Right cardiac atrium (tissue), 5 donors: ENCODE results near the gene FHOD1. TPM values are rescaled to one million over a fixed set of nuclear protein-coding genes. Genes with fewer than 3 reads are reported as not detected.

Experiments
- ATAC-seq, 2 donors: fragments of 200-7000 bp; cut with Tn5 transposase; one replicate each; pipeline versions ENCODE4 v1.8.0 to v1.9.1; 2020; ENCODE audit warnings: moderate library complexity in 2 of 2, mild to moderate bottlenecking in 1 of 2
- DNase-seq, 3 donors: peaks; one replicate each; pipeline ENCODE4 v3.0.0-alpha.2; 2020
- H3K27ac ChIP-seq: one replicate; pipeline ENCODE4 v1.5.1; 2013; ENCODE audit warnings: mild to moderate bottlenecking, low read length, control low read depth, moderate library complexity
- H3K27me3 ChIP-seq: one replicate; pipeline ENCODE4 v1.6.1; 2013; ENCODE audit not compliant: control insufficient read depth, insufficient read depth
- H3K4me1 ChIP-seq: one replicate; pipeline ENCODE4 v1.6.1; 2013; ENCODE audit warnings: low read length; ENCODE audit not compliant: control insufficient read depth, insufficient read depth
- H3K4me3 ChIP-seq: one replicate; pipeline ENCODE4 v1.5.1; 2013; ENCODE audit warnings: low read length, control low read depth
- H3K9me3 ChIP-seq: one replicate; pipeline ENCODE4 v1.6.1; 2013; ENCODE audit warnings: low read length; ENCODE audit not compliant: control insufficient read depth
- WGBS: extraction: QIAGEN DNeasy Blood & Tissue Kit; methylation state at CpG from one replicate; pipeline ENCODE4 v1.1.7; 2013; 5-methylcytosine and 5-hydroxymethylcytosine counted together
- intact Hi-C, 4 donors: fragments of 100-400 bp; cut with DNase I; formaldehyde crosslinking; loops; one replicate each; pipeline versions ENCODE4 v1.11.0 to v1.14.0; 2022 to 2023
- microRNA-seq, 2 donors: library from miRNA; unstranded; fragments of <30 nt; microRNA quantifications; one replicate each; pipeline ENCODE4 v1.2.0, GENCODE V29; 2020 to 2021
- polyA plus RNA-seq: library from polyadenylated mRNA; stranded (reverse); fragments of 200-250 nt; gene quantifications from one replicate; pipeline ENCODE4 v1.2.3, GENCODE V29; 2013
- total RNA-seq, 4 donors: library from RNA; stranded (reverse); fragmentation: NEBNext Ultra II Directional; extraction: Animal tissue kit (Norgen Biotek cat#: 25700); gene quantifications; one replicate each; pipeline ENCODE4 v1.2.1, GENCODE V29; 2021
- donor health status: healthy with polysubstance abuse.
- donor health status: DM: no; HTN: yes; CAD: no.
- donor health status: DM: no; HTN: no; CAD: no.
- donor health status: DM: no; HTN: yes; CAD: no; lungs with severe emphysema.
- donor health status: DM: yes; HTN: yes; CAD: no.

FHOD1 gene
- total and polyA plus RNA-seq, 5 donors, result 16.9 to 32.1 (median 20.5) TPM

DNA sequence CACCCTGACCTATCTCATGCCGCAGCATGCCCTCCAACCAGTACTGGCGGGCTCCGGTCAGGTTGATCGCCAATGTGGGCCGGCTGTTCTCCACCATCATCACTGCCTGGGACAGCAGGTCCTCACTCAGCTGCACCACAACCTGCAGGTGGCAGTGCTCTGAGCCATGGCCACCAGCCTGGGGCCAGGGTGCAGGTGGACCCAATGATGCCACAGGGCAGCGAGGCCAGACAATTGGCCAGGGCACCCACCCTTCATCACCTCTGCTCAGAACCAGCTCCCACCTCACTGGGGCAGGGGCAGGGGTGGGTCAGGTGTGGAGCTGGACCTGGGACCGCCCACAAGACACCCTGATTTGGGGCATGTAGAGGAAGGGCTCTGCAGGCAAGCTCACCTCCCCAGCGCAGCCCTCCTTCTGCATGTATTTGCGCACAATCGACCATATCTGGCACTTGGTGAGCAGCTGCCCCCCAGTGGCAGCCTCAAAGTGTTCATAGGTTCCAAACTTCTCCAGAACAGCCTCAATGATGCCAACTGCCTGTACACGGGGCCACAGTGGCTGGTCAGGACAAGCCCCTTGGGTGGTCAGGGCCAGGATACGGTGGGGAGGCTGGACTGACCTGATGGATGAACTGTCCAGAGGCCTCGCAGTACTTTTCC lies 67.7 kb downstream of the FHOD1 start:
- intact Hi-C loops, result no loop called here
- Histone ChIP-seq H3K9me3 (no peaks in the 10 kb centered on the region), H3K27me3 (no peaks in the 10 kb centered on the region), H3K4me1 (peaks cover under 1% of the 10 kb centered on the region), H3K27ac (no peak overlapping the region), H3K4me3 (no peak overlapping the region)
- WGBS, result 93% methylated on average over 13 of the region's 13 CpGs
- ATAC-seq (no peak), DNase-seq (peak in 2 of 3 donors; percentile 45 to 56)

Small RNA genes lying within 50 kb of the gene (microRNA-seq; reads per million reads assigned to microRNA genes)
- gene MIR328, result 64.8 to 212 reads per million in 2 donors

Other genes starting within 250 kb of the FHOD1 start
- gene CBFB, start 218.3 kb downstream of the FHOD1 start, total RNA-seq, result 10 to 100 TPM; 23.7 to 39.3 (median 29.6) TPM
- 15.7 TPM for gene CBFB, start 218.3 kb downstream of the FHOD1 start, polyA plus RNA-seq
- gene PHAF1, start 137.5 kb downstream of the FHOD1 start, total RNA-seq, result 10 to 100 TPM; 11.4 to 11.8 (median 11.6) TPM
- gene PHAF1, start 137.5 kb downstream of the FHOD1 start, polyA plus RNA-seq, result 7.1 TPM
- 10 to 100 TPM; 17.0 to 19.8 (median 18.7) TPM for gene B3GNT9, start 96.5 kb downstream of the FHOD1 start, total RNA-seq
- gene B3GNT9, start 96.5 kb downstream of the FHOD1 start, polyA plus RNA-seq, result 11.7 TPM
- 10 to 100 TPM in 2 of 4 donors, 1 to 10 TPM in 2; 9.0 to 11.1 (median 9.8) TPM for gene TRADD, start 87.6 kb downstream of the FHOD1 start, total RNA-seq
- gene TRADD, start 87.6 kb downstream of the FHOD1 start, polyA plus RNA-seq, result 8.7 TPM
- gene FBXL8, start 87.5 kb downstream of the FHOD1 start, total RNA-seq, result 10 to 100 TPM in 2 of 4 donors, 1 to 10 TPM in 2; 7.7 to 13.9 (median 9.9) TPM
- 9.8 TPM for gene FBXL8, start 87.5 kb downstream of the FHOD1 start, polyA plus RNA-seq
- 10 to 100 TPM; 29.7 to 92.2 (median 60.3) TPM for gene HSF4, start 82.7 kb downstream of the FHOD1 start, total RNA-seq
- gene HSF4, start 82.7 kb downstream of the FHOD1 start, polyA plus RNA-seq, result 36.6 TPM
- 100 to 1,000 TPM in 3 of 4 donors, 10 to 100 TPM in 1; 67.5 to 125 (median 107) TPM for gene NOL3, start 76.9 kb downstream of the FHOD1 start, total RNA-seq
- gene NOL3, start 76.9 kb downstream of the FHOD1 start, polyA plus RNA-seq, result 133 TPM
- gene MATCAP1, start 63.5 kb downstream of the FHOD1 start, total RNA-seq, result 10 to 100 TPM; 16.2 to 22.9 (median 17.2) TPM
- gene MATCAP1, start 63.5 kb downstream of the FHOD1 start, polyA plus RNA-seq, result 14.8 TPM
- gene EXOC3L1, start 57.3 kb downstream of the FHOD1 start, total RNA-seq, result 1 to 10 TPM; 1.3 to 3.0 (median 2.2) TPM
- 3.2 TPM for gene EXOC3L1, start 57.3 kb downstream of the FHOD1 start, polyA plus RNA-seq
- gene E2F4, start 55.3 kb downstream of the FHOD1 start, total RNA-seq, result 10 to 100 TPM; 36.4 to 42.5 (median 40.5) TPM
- 33.9 TPM for gene E2F4, start 55.3 kb downstream of the FHOD1 start, polyA plus RNA-seq
- gene ELMO3, start 48.4 kb downstream of the FHOD1 start, total RNA-seq, result under 1 TPM; 0.51 to 0.85 (median 0.76) TPM
- 0.72 TPM for gene ELMO3, start 48.4 kb downstream of the FHOD1 start, polyA plus RNA-seq
- 10 to 100 TPM; 15.4 to 26.2 (median 17.0) TPM for gene TMEM208, start 20.4 kb downstream of the FHOD1 start, total RNA-seq
- gene TMEM208, start 20.4 kb downstream of the FHOD1 start, polyA plus RNA-seq, result 43.5 TPM
- 1 to 10 TPM; 2.2 to 2.9 (median 2.5) TPM for gene SLC9A5, start 1.5 kb upstream of the FHOD1 start, total RNA-seq
- gene SLC9A5, start 1.5 kb upstream of the FHOD1 start, polyA plus RNA-seq, result 1.9 TPM
- gene PLEKHG4, start 32.1 kb upstream of the FHOD1 start, total RNA-seq, result 1 to 10 TPM; 2.2 to 2.8 (median 2.5) TPM
- gene PLEKHG4, start 32.1 kb upstream of the FHOD1 start, polyA plus RNA-seq, result 2.2 TPM
- under 1 TPM in 1 of 4 donors, not detected in 3; 0.06 TPM for gene KCTD19, start 79.3 kb upstream of the FHOD1 start, total RNA-seq
- gene KCTD19, start 79.3 kb upstream of the FHOD1 start, polyA plus RNA-seq, result 0.07 TPM
- under 1 TPM; 0.11 to 0.42 (median 0.29) TPM for gene LRRC36, start 79.3 kb upstream of the FHOD1 start, total RNA-seq
- 0.36 TPM for gene LRRC36, start 79.3 kb upstream of the FHOD1 start, polyA plus RNA-seq
- 100 to 1,000 TPM in 1 of 4 donors, 10 to 100 TPM in 3; 21.9 to 183 (median 33.4) TPM for gene TPPP3, start 146.0 kb upstream of the FHOD1 start, total RNA-seq
- gene TPPP3, start 146.0 kb upstream of the FHOD1 start, polyA plus RNA-seq, result 64.6 TPM
- 10 to 100 TPM in 1 of 4 donors, 1 to 10 TPM in 3; 6.4 to 10.4 (median 6.4) TPM for gene ZDHHC1, start 169.0 kb upstream of the FHOD1 start, total RNA-seq
- 5.2 TPM for gene ZDHHC1, start 169.0 kb upstream of the FHOD1 start, polyA plus RNA-seq
- 1 to 10 TPM in 1 of 4 donors, under 1 TPM in 3; 0.42 to 1.6 (median 0.64) TPM for gene HSD11B2, start 183.6 kb upstream of the FHOD1 start, total RNA-seq
- gene HSD11B2, start 183.6 kb upstream of the FHOD1 start, polyA plus RNA-seq, result 0.38 TPM
- gene ATP6V0D1, start 233.7 kb upstream of the FHOD1 start, total RNA-seq, result 10 to 100 TPM; 64.1 to 79.4 (median 68.2) TPM
- gene ATP6V0D1, start 233.7 kb upstream of the FHOD1 start, polyA plus RNA-seq, result 44.6 TPM
- not detected for gene AGRP, start 236.1 kb upstream of the FHOD1 start, total RNA-seq
- gene AGRP, start 236.1 kb upstream of the FHOD1 start, polyA plus RNA-seq, result not detected